ENCODE measurements around the gene KCNS3. TPM values are rescaled to one million over a fixed set of nuclear protein-coding genes. Genes with fewer than 3 reads are reported as not detected.

The KCNS3 gene
- total RNA-seq, 1 experiment from 2014 or later, result 28.8 TPM

GRCh38 chr2:17863539-17863938, 14.9 kb upstream of the KCNS3 start:
- H3K4me2 ChIP-seq, result no peak overlapping the region
- TF ChIP-seq EZH2 (IDR thresholded peaks at IDR 0.05; ENCODE audit: low read depth) (no peak), CTCF (conservative IDR thresholded peaks at IDR 0.05) (no peak)
- H4K20me1 ChIP-seq (ENCODE audit: insufficient read depth), result no peaks in the 10 kb centered on the region
- POLR2A ChIA-PET (ENCODE audit: unreplicated experiment), result no interaction called here
- no peaks in the 10 kb centered on the region for H3K27me3 ChIP-seq (ENCODE audit: insufficient read depth, low read depth)
- no peak overlapping the region for H2AFZ ChIP-seq
- 0 out of 2 replicates have a peak, but pooled peaks cover 4% of the 10 kb centered on the region for H3K9me2 ChIP-seq (ENCODE audit: insufficient read depth)
- CTCF ChIA-PET, result no interaction called here
- no TSS peak for BruUV-seq (replicated peaks)
- intact Hi-C loops (cut with micrococcal nuclease; ENCODE audit: unreplicated experiment), result no loop called here
- H3K79me2 ChIP-seq (ENCODE audit: low read depth), result no peaks in the 10 kb centered on the region
- no peak overlapping the region for H3K27ac ChIP-seq
- DNase-seq, result no peak
- H3K36me3 ChIP-seq (ENCODE audit: low read depth), result no peaks in the 10 kb centered on the region
- H3F3A ChIP-seq (ENCODE audit: insufficient read depth, low read depth), result no peaks in the 10 kb centered on the region
- no peak overlapping the region for H3K4me3 ChIP-seq
- no peaks in the 10 kb centered on the region for H3K4me1 ChIP-seq (replicated peaks; ENCODE audit: insufficient read depth)
- H3K9me3 ChIP-seq (ENCODE audit: insufficient read depth, low read depth), result no peaks in the 10 kb centered on the region

GRCh38 chr2:17864676-17865075, 13.8 kb upstream of the KCNS3 start:
- Histone ChIP-seq H3K27me3 (ENCODE audit: insufficient read depth, low read depth) (no peaks in the 10 kb centered on the region), H4K20me1 (ENCODE audit: insufficient read depth) (no peaks in the 10 kb centered on the region), H3K9me2 (ENCODE audit: insufficient read depth) (0 out of 2 replicates have a peak, but pooled peaks cover 4% of the 10 kb centered on the region), H3K36me3 (ENCODE audit: low read depth) (no peaks in the 10 kb centered on the region), H3K79me2 (ENCODE audit: low read depth) (no peaks in the 10 kb centered on the region), H2AFZ (no peak overlapping the region), H3F3A (ENCODE audit: insufficient read depth, low read depth) (no peaks in the 10 kb centered on the region), H3K4me1 (replicated peaks; ENCODE audit: insufficient read depth) (0 out of 2 replicates have a peak, but pooled peaks cover 4% of the 10 kb centered on the region), H3K9me3 (ENCODE audit: insufficient read depth, low read depth) (no peaks in the 10 kb centered on the region), H3K27ac (no peak overlapping the region), H3K4me3 (no peak overlapping the region), H3K4me2 (no peak overlapping the region)
- no peak for DNase-seq
- TF ChIP-seq EZH2 (IDR thresholded peaks at IDR 0.05; ENCODE audit: low read depth), result no peak
- no peak for TF ChIP-seq CTCF (conservative IDR thresholded peaks at IDR 0.05)
- ChIA-PET POLR2A (ENCODE audit: unreplicated experiment) (no interaction called here), CTCF (no interaction called here)
- intact Hi-C loops (cut with micrococcal nuclease; ENCODE audit: unreplicated experiment), result no loop called here
- no TSS peak for BruUV-seq (replicated peaks)

- ChIA-PET CTCF (no interaction called here), POLR2A (ENCODE audit: unreplicated experiment) (no interaction called here)
- Histone ChIP-seq H4K20me1 (ENCODE audit: insufficient read depth) (no peaks in the 10 kb centered on the region), H3K4me2 (no peak overlapping the region), H3K36me3 (ENCODE audit: low read depth) (no peaks in the 10 kb centered on the region), H3K9me2 (ENCODE audit: insufficient read depth) (0 out of 2 replicates have a peak, but pooled peaks cover 4% of the 10 kb centered on the region), H2AFZ (no peak overlapping the region), H3K27me3 (ENCODE audit: insufficient read depth, low read depth) (no peaks in the 10 kb centered on the region), H3K4me1 (replicated peaks; ENCODE audit: insufficient read depth) (0 out of 2 replicates have a peak, but pooled peaks cover 4% of the 10 kb centered on the region), H3K9me3 (ENCODE audit: insufficient read depth, low read depth) (no peaks in the 10 kb centered on the region), H3F3A (ENCODE audit: insufficient read depth, low read depth) (no peaks in the 10 kb centered on the region), H3K4me3 (no peak overlapping the region), H3K79me2 (ENCODE audit: low read depth) (no peaks in the 10 kb centered on the region), H3K27ac (no peak overlapping the region)
- intact Hi-C loops (cut with micrococcal nuclease; ENCODE audit: unreplicated experiment), result no loop called here
- no peak for DNase-seq
- no peak for TF ChIP-seq EZH2 (IDR thresholded peaks at IDR 0.05; ENCODE audit: low read depth)
- TF ChIP-seq CTCF (conservative IDR thresholded peaks at IDR 0.05), result no peak
- no TSS peak for BruUV-seq (replicated peaks)
These were observed 11.3 kb upstream of the KCNS3 start for GRCh38 chr2:17867133-17867532.

Data from PC-9 (cell line).